NCI-H2227 treated with DMSO at 0.1 percent for 48 hours (cell line): ENCODE measurements around the gene CFDP1.

Experiments used
- DNase-seq: peaks from one replicate; lab custom pipeline; 2025; lab: John Stamatoyannopoulos, UW

CFDP1 gene

DNA sequence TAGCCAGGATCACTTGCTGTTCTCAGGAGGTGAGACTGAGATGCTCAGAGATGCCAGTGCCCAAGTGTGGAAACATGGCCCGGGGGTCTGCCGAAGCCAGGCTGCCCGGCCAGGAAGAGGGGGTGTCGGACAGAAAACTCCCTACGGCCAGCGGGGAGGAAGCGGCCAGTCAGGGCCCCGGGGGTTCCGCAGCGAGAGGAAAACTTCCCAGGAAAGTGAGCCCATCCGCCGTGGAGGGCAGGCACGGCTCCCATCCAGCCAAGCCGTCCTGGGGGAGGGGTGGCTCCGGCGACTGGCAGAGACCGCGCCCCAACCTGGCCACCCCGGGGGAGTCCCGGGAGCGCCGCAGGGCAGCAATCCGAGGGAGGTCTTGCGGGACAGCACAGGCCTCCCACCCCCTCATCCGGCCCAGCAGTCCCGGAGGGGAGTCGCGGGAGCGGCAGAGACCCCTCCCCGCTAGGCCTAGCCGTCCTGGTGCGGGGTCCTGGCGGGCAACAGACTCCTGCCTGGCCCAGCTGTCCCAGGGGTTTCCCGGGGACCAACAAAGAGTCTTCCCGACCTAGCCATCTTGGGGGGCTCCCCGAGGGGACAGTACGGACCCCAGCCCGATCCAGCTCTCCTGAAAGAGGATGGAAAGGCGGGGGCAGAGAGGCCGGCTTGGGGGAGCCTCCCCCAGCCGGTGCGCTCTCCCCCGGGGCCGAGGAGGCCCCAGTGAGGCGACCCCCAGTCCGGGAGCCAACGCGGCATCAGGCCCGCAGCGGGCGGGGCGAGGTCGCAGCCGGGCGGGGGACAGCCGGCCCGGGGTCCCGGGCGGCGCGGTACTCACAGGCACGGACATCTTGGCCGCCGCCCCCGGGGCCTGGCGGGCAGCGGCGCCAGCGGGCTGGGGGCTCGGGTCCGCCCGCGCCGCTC is 168.0 kb downstream of the CFDP1 start:
- DNase-seq, result no peak

DNA sequence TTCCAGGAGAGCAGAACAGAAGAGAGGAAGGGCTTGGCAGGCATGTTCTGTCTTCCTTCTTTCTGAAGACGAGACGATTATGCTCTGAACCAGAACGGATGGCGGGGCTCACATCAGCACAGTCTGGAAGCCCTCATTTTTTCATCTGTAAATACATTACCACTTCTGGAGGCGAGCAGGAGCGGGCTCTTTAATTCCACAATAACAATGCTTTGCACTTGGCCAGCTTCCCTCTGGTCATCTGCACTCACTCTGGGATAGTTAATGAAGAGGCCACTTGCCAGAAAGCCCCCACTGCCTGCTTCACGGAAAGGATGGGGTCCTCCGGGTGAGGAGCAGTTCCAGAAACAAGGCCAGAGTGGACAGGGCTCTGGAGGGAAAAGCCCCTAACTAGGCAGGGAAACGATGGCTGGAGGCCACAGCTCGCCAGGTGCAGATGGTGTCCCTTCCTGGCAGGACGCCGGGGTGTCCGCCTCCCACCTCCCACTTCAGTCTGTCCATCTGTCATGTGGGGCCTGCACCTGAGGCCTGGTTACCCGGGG is 168.8 kb downstream of the CFDP1 start:
- DNase-seq, result no peak

DNA sequence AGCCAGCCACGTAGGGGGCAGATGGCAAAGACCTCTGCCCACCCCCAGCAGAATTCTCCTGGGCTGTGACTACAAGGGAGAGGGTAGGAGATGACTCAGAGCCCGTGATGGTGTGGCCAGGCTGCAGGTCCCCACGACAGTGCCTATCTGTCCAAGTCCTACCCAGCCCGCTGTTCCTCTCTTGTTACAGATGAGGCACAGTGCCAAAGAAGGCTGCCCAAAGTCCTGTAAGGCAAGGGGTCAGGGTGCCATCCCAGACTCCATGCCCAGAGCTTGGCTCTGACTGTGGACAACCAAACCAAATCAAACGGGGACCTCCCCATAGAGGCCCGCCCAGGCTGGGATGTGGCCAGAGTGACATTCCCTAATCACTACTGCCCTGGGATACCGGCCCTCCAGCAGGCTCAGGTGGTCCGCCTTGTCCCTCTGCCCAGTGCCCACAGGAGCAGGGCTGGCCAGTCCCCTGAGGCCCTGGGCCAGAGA is 169.3 kb downstream of the CFDP1 start:
- DNase-seq, result no peak

DNA sequence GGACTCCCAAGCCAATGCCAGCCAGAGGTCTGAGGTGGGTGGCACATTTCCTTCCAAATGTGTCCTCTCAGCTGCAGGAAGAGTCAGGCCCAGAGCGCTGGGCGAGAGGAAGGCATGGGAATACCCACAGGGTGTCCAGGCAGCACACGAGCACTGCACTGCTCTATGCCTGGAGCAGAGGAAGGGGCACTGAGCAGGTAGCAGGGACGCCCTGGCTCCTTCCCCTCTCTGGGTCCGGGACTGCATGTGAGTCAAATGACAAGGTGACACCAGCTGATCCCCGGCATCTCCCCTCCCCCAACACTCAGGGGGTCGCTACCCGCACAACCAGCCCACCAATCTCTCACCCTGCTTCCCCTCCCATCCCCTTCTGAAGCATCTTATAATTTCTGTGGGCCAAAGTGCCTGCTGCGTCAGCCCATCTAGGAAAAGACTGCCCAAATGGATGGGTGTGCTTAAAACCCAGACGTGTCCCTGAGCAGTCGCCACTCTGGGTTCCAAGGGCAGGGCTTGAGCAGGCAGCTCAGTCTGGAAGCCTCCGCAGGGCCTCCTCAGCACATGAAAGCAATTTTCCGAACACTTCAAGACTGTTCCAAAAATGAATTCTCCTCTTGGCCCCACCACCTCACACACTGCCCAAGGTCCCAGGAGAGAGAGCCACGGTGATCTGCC is 169.9 kb downstream of the CFDP1 start:
- DNase-seq, result no peak

DNA sequence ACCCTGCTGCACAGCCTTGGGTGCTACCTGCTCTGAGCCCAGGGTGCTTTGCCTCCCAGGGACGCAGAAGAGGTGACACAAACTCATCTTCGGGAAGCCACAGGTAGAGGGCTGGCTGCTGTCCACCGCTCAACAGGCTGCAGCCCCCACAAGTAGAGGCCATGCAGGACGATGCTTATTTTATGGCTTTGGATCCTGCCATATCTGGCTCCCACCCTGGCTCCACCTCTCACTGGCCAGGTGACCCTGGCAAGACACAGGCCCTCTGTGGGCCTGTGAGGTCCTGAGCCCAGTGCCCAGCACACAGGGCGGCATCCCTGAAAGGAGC is 170.5 kb downstream of the CFDP1 start:
- DNase-seq, result no peak

DNA sequence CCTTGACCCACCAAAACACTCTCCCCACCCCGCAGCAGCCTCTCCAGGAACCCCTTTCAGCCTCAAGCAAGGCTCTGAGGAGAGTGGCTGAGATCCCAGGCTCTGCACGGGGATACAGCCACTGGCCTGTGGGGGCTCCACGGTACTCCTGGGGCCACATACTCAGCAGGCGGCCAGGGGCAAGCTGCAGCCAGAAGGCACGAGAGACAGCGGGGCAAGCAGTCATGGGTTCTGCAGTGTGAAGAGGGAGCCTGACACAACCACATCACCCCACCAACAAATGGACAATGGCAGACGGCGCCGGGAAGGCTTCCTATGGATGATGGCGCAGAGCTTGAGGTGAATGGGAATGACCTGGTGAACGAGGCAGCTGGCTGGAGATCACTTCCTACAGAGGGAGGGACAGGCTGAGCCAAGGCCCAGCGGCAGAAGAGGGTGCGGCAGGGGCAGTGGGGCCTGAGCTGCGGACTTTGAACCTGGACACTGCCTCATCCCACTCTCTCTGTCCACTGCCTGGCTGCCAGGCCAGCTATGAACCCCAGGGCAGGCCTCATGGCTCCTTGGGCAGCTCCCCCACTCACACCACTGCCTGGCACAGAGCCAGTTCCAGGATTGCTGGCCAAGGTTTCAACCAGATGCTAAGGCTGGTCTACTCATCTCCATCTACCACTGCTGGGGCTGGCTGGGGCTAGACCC is 171.1 kb downstream of the CFDP1 start:
- no peak for DNase-seq

DNA sequence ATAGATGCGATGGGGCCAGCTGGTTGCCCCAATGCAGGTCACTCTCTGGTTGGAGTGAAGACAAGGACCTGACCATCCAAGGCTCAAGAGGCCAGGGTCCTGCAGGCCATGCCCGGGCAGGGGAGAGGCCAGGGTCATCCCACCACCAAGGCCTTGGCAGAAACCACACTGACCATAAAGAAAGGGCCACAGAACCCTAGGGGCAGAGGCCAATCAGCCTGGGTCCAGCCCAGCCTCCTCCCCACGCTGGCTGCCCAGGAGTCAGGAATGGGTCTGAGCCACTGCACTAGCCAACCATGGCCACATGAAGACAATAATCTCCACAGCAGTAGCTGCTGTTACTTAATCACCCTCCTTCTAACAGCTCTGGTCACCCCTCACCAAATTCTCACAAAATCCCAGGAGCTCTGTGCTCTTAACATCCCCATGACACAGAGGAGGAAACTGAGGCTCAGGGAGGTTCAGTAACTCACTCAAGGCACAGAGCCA is 171.7 kb downstream of the CFDP1 start:
- no peak for DNase-seq

DNA sequence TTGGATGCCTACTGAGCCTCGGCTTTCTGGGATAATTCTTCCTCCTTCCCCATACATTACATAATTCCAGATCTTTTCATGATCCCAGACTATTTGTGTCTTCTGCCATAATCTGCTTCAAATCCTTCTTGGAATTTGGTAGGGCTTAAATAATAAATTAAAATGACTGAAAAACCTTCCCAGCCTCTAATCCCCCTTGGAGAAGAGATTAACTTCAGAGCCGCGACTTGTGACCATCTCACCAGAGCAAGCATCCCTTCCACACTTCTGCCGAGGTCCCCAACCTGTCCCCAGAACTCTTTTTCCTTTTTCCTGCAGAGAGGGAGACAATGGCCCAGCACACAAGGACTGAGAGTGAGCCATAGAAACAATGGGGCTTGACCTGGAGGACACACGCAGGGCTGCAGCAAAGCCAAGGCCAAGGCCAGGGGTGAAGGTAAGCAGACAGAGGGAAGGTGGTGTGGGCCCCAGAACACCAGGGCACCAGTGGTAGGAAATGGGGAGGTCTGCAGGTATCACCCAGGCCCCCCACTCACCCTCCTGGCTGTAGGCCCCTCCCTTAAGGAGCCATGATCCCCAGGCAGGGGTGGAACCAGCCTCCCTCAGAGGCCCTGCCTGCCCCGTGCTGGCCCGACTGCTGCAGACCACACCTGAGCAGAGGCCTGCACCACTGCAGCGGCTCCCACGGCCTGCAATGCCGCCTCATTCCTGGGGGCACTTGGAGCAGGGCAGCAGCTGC is 172.3 kb downstream of the CFDP1 start:
- DNase-seq, result no peak

DNA sequence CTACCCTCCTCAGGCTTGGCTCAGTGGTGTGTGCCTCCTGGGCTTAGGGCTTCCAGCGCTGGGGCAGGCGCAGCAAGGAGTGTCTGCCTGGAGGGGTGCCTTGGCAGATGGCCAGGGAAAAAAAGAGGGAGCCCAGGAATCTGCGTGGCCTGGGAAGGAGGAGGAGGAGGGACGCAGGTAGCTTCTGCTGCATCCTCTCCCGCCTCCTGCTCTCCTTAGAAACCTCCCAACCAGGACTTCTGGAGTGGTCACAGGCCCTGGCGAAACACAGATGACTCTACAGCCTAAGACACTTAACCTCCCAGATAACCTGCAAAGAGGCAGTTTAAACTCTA is 174.5 kb downstream of the CFDP1 start:
- DNase-seq, result no peak

DNA sequence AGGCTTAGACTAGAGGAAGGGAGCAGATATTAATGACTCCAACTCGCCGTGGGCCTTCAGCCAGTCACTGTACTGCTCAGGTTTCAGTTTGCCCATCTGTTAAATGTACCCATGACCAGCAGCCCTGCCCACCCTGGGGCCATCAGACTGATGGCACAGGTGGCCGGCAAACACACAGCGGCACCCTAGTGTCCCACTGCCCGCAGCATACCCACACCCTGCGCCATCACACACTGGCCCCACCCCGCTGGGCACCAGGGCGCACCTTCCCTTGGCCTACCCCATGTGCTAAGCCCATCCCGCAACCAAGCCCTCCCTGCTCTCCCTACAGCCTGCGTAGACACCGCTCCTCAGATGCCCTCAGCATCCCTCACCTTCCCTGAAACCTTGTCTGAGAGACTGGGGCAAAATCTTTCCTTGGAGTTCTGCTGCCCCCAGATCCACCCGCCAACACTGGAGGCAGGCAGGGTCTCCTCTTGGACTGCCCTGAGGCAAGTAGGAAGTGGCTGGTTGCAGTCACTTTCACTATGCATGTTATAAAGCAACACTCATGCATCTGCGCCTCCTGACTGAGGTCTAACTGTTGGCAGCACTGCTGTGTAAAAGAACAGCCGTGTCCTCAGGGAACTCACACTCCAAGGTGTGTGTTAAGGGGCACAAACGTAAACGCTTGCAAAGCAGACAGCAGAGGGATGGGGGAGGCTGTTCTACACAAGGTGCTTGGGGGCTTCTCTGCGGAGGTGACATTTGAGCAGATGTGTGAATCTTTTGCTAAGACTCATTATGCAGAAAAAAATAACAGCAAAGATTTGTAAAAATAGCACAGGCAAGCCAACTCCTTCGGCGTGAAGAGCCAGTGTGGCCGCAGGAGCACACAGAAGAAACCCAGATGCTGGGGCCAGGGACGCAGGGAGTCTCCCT is 175.2 kb downstream of the CFDP1 start:
- no peak for DNase-seq

DNA sequence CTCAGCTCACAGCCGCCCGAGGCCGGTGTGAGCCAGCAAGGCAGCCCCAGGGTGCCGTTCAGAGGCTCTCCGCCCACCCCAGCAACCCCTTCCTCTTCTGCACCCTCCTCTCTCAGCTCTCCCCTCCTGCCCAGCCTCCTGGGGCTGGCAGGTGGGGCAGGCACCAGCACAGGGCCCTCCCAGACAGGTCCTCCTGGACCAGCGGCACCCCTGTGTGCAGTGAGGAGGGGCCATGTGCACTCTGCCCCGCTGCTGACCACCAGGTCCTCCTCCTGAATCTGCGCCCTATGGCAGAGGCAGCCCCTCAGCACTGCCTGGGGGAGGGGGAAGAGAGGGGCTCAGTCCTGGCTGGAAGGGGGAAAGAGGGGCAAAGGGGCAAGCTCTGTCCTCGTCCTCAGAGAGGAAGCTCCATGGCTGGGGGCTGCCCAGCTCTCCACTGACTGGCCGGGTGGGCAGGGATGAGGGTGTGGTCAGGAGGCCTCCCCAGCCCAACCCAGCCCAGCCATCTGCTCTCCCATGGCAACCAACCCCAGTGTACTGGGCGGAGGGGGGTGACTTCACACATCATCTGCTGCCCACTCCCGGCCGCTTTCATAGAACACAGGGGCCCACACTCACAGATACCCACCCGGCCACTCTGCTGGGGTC is 176.5 kb downstream of the CFDP1 start:
- peak; percentile 39 for DNase-seq

DNA sequence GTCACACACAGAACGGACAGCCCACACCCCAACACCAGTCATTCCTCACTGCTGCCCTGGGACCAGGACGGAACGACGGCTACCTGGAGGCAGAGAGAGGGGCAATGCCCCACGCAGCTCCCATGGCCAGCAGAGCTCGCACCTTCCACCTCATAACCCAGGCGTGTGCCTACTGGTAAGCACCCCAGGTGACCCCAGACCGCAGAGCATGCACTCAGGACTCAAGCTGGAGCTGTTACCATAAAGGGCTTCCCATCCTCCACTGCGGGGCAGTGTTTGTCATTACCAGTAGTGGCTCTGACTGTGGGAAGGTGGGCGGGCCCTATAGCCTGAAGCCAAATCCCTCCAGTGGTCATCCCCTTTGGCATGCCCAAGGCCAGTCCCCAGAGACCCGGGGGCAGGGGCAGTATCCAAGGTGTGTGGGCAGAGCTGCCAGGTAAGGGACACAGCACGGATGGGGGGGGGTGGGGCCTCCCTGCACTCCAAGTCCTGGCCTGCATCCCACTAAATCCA is 177.2 kb downstream of the CFDP1 start:
- no peak for DNase-seq

DNA sequence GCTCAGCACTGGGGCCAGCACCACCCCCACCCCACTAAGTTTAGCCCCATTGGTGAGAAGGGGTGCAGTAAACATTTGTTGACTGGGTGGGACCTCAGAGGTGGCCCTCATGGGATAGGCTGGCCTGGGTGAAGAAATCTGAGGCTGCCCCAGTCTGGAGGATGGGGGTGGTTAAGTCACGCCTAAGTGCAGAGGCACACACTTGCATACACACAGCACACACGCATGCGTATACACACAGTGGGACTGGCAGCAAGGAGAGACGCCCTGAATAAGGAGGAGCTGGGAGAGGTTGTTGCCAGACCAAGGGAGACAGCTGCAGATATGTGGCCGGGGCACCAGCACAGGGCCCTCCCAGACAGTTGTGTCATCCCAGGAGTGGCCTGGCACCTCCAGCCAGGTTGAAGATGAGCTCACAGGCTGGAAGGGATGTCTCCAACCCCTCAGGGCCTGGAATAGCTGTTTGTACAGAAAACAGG is 178.9 kb downstream of the CFDP1 start:
- no peak for DNase-seq

DNA sequence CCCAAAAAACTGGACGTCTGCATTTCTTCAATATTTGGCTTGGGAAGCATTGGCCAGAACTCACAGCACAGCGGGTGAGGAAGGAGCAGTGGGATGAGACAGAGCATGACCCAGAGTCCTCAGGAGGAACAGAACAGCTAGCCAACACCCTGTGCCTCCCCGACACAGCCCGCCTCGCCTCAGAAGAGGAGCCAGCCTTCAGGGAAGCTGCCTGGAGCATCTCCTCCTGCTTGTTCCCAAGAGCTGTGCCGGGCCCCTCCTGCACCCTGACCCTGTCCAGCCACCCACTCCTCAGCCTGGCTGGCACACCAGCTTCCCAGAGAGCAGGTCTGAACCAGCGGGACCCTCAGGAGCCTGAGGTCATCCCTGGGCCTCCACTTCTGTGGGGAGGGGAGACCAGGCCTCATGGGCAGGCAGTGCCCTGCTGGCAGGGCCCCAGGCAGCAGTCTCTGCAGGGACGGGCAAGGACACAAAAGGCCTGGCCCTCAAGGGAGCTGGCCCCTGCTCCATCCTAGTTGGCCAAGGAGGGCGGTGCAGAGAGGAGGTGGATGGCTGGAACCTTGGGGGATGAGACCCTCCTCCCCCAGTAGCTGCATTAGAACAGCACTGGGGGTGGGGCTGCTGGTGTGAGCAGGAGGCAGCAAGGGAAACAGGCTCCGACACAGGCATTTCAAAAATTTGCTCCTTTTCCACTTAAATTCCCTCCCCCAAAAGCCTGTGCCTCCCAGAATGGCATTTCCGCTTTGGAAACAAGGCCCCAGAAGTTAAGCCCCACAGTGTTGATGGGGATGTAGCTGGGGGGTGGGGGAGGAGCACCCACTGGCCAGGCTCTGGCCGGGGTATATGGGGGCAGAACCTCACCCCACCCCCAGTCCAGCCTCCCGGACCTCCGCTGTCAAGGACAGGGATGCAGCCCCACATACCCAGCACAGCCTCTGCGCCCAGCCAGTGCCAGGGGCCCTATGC is 180.1 kb downstream of the CFDP1 start:
- DNase-seq, result no peak

DNA sequence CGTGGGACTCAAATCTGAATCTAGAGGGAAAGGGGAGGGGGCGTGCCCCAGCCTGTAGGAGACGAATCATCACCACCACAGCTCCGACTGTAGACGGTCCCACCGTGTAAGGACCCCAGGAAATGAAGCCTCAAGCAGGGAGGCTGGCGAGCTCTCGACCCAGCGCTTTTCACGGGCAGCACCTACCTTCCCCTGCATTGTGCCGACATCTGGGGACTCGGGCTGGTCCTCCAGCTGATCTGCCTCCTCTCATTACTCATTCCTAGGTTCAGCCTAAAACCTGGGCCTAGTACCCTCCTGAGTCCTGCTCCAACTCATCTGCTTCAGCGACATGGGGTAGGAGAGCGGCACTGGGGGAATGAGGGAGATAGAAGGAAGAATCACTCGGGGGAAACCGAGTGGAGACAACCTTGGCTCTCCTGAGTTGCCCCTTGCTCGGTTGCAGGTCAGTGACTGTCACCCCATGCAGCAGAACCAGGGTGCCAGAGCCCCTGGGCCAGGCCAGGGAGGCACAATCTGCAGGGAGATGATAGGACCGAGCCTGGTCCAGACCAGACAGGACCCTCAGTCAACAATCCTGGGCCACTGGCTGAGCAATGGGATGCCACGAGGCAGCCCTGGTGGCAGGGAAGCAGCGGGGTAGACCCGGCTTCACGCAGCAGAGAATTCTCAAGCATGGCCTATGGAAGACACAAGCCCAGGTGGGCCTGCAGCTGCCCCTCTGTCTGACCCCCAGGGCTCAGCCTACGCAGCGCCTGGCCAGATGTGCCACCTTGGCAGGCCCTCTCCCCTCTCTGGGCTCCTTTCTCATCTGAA is 181.0 kb downstream of the CFDP1 start:
- DNase-seq, result no peak

DNA sequence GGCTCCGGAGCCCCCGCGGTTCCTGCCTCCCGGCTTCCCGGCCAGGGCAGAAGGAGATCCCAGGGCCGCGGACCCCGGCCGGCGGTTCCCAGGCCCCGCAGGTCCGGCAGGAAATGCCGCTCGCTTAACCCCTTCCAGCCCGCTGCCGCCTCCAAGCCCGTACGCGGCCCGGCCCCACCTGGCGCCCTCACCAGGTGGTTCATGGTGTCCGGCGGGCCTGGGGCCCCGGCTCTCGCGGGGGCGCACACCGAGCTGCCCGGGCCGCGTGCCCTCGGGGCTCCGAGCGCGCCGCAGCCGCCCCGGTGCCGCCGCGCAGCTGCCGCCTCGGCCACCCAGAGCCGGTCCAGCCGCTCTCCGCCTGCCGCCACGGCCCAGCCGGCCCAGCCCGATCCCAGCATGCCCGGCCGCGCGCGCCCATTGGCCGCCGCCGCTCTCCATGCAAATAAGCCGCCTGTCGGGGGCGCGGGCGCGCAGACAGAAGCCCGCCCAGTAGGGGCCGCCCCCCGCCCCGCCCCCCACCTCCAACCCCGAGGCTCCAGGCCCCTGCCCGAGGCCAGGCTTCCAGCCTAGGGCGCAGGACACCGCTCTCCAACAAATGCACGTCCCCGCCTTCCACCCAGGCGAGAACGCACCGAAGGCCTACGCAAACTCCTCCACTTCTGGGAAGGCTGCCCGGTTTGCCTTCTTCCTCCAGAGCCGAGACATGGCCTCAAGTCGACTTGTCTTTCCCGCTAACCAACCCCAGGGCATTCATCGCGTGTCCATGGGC is 181.8 kb downstream of the CFDP1 start, which contains the start of gene BCAR1:
Gene BCAR1 (minus strand): TSS at position 345 of the 769 bp plus-strand sequence. CDS start 142 bp downstream, at position 203.
- DNase-seq, result peak; percentile 52

DNA sequence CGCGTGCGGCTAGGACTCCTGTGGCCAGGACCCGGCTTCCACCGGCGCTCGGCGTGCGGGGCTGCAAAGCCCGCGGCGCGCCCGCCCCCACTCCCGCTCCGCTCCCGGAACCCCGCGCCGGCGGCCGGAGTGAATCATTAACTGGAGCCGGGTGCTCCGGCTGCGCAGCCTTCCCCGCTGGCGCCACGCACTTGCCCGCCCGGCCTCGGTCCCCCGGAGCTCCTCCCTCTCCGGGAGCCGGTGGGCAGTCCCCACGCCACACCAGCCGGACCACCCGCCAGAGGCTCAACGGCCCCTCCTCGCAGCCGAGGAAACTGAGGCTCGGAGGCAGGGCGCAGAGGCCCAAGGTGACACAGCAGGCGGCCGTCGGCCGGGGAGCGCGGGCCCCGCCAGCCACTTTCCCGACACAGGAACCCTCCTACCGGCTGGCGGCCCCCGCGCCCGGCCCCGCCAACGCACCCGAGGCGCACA is 182.5 kb downstream of the CFDP1 start:
- no peak for DNase-seq
